ENCODE results near the gene PLCXD1.

PLCXD1 gene

GRCh38 chrX:334971-335757 lies 54.0 kb downstream of the PLCXD1 start:
- DNase-seq (ENCODE audit: low read depth) = no peak

GRCh38 chrX:335758-336155 lies 54.6 kb downstream of the PLCXD1 start:
- DNase-seq (ENCODE audit: low read depth) = no peak

- DNase-seq (ENCODE audit: low read depth) = no peak
Observed at GRCh38 chrX:336227-336626, 55.0 kb downstream of the PLCXD1 start.

DNA sequence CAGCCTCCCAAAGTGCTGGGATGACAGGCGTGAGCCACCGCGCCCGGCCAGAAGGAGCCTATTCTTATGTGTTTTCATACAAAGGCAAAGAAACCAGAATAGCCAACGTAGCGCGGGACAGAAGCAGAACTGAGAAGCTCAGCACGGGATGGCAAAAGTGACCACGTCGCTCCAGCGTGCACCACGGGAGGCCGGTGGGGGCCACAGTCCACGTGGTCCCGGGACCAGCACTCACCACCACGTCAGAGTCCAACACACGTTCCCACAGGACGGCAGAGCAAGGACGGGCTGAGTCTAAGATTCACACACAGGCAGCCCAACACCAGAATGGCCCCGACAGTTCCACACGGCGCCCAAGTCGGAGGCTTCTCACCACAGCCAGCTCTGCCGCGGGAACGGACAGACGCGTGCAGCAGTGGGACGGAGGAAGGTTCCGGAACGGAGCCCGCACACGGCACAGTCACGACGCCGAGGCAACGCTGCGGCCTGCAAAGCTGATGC lies 56.2 kb downstream of the PLCXD1 start:
- no peak for DNase-seq (ENCODE audit: low read depth)

GRCh38 chrX:338281-338835 lies 57.2 kb downstream of the PLCXD1 start:
- no peak for DNase-seq (ENCODE audit: low read depth)

GRCh38 chrX:338836-339400 lies 57.7 kb downstream of the PLCXD1 start:
- no peak for DNase-seq (ENCODE audit: low read depth)

- DNase-seq (ENCODE audit: low read depth) = no peak
Observed at GRCh38 chrX:340121-340520, 58.9 kb downstream of the PLCXD1 start.

DNA sequence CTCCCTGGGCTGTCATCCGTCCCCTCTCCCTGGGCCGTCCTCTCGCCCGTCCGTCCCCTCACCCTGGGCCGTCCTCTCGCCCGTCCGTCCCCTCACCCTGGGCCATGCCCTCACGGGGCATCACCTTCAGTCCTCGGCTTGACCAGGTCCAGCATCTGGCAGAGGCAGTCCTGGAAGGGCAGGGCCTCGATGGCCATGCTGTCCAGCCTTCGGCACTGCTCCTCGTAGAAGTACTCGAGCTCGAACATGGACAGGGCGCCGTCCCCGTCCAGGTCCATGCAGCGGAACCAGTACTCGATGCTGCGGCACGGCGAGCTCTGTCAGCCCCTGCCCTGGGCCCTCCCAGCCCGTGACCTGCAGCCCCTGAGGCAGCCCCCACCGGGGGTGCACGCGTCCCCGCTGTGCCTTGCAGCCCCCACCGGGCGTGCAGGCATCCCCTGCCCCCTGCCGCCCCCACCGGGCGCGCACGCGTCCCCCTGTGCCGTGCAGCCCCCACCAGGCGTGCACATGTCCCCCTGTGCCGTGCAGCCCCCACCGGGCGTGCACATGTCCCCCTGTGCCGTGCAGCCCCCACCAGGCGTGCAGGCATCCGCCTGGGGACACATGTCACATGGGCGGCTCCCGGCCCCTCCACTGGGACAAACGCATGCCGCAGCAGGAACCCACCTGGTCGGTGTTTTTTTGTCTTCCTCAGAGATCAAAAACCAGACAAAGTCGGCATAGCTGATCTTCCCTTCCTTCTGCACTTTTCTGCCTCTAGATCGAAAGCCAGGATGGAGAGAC lies 59.7 kb downstream of the PLCXD1 start:
- DNase-seq (ENCODE audit: low read depth) = no peak

GRCh38 chrX:341541-342101 lies 60.4 kb downstream of the PLCXD1 start:
- no peak for DNase-seq (ENCODE audit: low read depth)

DNA sequence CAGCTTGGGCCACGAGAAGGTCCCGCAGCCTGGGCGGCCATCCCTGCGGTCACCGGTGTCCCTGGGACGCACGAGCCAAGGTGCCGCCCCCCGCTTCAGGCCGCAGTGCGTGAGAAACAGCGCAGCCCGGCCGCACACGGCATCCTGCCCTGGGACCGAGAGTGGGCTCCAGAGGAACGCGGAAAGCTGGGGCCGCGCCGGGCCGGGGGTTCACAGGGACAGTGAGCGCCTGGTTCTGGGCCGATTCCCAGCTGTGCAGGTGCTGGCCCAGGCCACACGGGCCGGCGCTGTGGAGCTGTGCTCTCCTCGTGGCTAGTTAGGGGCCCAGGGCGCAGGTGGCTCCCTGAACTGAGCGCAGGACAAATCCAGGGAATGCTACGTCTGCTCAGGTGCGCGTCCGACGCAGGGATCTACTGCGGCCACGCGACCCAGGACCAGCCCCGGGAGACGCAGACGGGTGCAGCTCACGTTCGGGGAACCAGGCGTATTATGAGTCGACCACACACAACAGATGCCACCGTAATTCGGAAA lies 63.3 kb downstream of the PLCXD1 start:
- no peak for DNase-seq (ENCODE audit: low read depth)

- DNase-seq (ENCODE audit: low read depth) = no peak
Observed at GRCh38 chrX:345020-345925, 64.1 kb downstream of the PLCXD1 start.

GRCh38 chrX:346034-346813 lies 65.0 kb downstream of the PLCXD1 start:
- no peak for DNase-seq (ENCODE audit: low read depth)

DNA sequence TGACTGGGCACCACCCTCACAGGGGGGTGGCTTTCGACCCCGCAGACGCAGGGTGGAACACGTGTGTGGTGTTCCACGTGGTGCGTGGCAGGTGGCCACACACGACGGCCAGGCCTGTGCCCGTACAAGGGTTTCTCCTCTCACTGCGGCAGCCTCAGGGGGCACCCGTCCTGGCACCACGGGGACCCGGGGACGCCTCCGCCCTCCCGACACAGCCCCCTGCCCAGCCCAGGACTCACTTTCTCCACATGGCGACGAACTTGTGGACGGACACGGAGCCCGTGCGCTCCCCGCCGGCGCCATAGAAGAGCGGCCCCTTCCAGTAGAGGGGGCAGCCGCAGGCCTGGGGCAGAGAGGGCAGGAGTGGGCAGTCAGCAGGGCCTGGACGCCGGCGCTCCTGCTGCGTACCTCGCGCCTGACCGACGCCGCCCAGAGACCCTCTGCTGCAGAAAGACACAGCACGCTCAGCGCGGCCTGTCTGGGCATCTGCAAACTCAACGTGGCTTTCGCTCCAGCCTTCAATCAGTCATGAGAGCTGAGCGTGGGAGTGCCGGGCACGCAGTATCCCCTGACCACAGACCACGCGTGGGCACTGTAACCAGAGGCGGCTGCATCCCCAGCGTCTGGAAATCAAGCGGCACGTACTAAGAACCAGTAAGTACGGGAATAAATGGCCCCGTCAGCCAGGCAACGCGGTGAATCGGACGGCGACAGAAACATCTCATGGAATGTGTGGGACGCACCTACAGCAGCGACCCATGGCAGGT lies 66.4 kb downstream of the PLCXD1 start:
- no peak for DNase-seq (ENCODE audit: low read depth)

DNA sequence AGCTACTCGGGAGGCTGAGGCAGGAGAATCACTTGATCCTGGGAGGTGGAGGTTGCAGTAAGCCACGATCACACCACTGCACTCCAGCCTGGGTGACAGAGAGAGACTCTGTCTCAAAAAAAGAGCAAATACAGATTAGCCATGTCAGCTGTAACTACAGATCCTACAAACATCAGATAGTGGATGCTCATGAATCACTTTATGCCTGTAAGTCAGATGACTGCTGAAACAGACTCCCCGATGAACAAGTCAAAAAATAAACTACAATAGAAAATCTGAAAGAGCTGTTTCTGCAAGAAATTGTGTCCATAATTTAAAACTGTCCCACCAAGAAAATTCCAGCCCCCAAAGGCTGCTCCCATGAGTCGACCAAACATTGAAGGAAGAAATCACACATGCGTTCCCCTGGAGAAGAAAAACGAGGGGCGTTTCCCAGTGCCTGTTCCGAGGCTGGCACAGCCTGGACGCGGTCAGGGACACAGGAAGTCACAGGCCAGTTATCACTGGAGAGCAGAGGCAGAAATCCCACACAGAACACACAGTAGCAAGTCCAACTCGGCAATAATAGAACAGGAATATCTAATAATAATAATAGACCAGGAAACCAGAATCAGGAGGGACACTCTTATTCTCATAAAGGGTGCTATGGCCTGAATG lies 67.4 kb downstream of the PLCXD1 start:
- no peak for DNase-seq (ENCODE audit: low read depth)

DNA sequence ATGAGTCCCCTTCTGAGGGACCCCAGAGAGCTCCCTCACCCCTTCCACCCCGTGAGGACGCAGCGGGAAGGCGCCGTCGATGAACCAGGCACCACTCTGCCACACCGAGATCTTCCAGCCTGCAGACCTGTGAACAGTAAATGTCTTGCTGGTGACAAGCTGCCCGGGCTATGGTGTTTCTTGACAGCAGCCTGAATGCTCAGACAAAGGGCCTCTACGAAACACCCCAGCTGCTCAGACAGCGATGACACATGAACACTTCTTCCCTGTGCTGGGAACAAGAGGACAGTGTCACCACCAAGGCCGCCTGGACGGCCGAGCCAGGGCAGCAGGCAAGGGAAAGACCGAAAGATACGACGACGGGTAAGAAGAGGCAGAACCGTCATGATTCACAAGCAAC lies 68.0 kb downstream of the PLCXD1 start:
- DNase-seq (ENCODE audit: low read depth) = no peak

GRCh38 chrX:349702-350101 lies 68.5 kb downstream of the PLCXD1 start:
- DNase-seq (ENCODE audit: low read depth) = no peak

GRCh38 chrX:350148-350533 lies 69.0 kb downstream of the PLCXD1 start:
- DNase-seq (ENCODE audit: low read depth) = no peak

- no peak for DNase-seq (ENCODE audit: low read depth)
Observed at GRCh38 chrX:350534-351323, 69.5 kb downstream of the PLCXD1 start.

Data from stromal cell of bone marrow (primary cell).